Esophagus mucosa (tissue), 1 donor: ENCODE measurements around the gene GMDS. TPM values are rescaled to one million over a fixed set of nuclear protein-coding genes. Genes with fewer than 3 reads are reported as not detected.

Source experiments
- ATAC-seq: fragments of 200-7000 bp; cut with Tn5 transposase; one replicate; pipeline ENCODE4 v1.9.1; 2020
- total RNA-seq: library from RNA; stranded (reverse); gene quantifications from one replicate; pipeline ENCODE4 v1.2.4, GENCODE V29; 2023
- donor health status: DM: yes; HTN: yes; CAD: no.

The GMDS gene
- total RNA-seq, 1 donor from 2014 or later, result 43.8 TPM

DNA sequence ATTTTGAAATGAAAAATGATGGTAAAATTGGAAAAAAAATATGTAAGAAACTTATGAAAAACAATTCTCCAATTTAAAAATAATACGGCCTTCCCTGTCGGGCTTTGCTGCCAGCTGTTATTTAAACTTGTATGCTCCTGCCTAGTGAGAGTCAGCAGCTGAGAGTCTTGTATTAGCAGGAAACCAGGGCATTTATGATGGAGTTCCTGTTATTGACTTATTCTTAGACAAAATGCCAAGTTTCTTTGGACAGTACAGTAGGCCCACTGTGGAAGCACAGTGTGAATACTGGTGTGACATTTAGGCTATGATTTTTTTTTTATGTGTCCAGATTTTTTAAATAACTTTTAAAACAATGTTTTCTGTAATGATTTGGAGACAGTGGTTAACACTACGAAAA lies 42.1 kb downstream of the GMDS start:
- no peak for ATAC-seq

DNA sequence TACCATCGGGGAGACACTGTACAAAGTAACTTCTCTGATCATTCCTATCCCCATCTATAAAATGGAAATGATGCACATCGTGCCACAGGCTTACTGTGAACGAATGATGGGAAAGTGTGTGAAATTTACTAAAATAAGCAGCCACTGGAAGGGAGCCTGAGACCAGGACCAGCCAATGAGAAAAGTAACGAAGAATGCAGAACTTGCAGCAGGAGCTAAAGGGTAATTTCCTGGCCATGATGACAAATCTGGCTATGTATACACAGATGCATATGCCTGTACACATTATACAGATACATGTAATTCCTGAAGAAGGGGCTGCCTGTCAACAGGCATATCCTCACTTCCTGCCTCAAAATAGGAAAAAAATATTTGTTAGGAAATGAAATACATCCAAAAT lies 47.4 kb downstream of the GMDS start:
- ATAC-seq, result no peak

DNA sequence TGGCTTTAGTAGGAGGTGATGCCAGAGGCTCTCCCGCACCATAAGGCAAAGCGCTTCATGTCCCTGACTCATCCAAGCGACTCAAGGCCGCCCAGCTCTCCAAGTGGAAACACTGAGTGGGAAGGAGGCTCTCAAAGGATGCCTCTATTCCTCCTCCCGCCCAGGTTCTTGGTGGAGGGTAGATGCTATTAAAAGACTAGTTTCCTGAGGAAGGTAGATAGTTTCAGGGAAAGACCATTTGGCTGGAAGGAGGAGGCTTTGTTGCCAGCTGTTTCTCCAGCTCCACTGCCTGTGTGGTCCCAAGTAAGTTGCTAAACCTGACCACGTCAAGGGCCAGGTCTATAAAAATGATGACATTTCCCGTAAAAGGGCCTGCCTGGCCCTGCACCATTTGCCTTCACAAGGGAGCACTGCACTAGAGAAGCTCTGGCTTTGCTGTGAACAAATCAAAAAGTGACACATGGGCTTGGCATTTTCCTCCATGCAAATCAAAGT lies 48.2 kb downstream of the GMDS start:
- peak; percentile 67 for ATAC-seq

DNA sequence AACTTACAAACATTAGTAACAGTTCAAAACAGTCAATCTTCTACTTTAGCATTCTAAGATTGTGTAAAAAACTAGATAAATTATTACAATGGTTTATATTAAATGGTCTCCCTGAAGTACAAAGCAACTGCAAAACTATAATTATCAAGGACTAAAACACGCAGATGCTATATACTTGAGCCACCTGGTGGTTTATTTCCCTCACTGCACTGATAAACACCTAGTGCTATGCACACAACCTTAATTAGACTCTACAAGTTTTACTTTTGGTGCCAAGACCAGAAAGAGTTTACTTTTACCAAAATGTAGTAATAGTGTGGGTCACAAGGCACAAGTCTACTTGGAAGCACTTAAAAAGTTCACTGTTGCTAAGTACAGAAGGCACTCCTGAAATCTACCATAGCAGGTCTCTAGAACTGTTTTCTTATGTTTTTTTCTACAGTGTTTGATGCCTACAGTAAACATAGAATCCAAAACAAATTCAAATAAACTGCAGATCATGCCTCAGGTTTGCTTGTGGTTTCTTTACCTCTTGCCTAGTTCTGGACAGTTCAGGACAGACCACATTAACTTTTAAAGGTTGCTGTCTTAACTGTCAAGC lies 49.2 kb downstream of the GMDS start:
- peak; percentile 81 for ATAC-seq

DNA sequence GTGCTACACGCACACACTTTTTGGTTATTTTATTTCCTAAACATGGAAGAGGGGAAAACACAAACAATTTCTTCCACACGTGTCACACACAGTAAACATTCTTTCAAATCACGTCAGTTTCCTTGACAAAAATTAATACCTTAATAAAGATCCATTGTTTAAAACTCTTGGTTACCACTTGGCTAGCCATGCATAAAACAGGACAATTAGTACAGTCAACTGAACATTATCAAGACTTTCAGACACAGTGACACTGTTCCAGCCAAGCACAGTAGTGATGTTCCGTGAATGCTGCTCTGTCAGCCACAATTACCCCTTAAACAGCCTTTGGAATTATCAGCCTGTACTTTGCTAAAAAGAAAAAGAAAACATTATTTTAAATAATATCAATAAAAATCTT lies 50.8 kb downstream of the GMDS start:
- ATAC-seq, result no peak

DNA sequence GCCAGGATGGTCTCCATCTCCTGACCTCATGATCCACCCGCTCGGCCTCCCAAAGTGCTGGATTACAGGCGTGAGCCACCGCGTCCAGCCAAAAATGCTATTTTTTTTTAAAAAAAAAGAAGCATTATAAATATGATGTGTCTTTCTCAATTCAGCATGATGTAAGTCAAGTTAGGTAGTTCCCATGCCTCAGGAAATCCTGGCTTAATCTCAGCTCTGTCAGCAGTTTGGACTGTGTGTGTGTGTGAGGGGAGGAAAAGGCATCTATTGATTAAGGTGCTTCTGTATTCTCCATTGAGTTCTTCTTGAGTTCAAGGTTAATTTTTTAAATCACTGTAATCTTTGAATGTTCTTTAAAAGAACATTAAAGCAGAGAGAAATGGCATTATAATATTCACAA lies 51.5 kb downstream of the GMDS start:
- ATAC-seq, result no peak

DNA sequence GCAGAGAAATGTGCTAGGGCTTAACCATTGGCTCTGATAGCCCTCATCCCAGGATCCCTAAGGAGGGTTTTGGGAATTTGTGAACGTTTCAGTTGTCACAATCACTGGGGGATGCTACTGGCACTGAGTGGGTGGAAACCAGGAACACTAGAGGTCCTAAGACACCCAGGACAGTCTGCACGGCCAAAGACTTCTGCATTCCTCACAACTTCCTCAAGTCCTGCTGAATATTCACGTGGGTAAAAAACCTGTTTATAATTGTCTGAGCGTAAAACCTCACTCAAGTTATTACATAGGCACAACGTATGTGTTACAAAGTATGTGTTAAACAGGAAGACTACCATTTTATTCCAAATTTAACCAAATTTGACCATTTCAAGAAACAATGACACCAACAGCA lies 52.4 kb downstream of the GMDS start:
- no peak for ATAC-seq

DNA sequence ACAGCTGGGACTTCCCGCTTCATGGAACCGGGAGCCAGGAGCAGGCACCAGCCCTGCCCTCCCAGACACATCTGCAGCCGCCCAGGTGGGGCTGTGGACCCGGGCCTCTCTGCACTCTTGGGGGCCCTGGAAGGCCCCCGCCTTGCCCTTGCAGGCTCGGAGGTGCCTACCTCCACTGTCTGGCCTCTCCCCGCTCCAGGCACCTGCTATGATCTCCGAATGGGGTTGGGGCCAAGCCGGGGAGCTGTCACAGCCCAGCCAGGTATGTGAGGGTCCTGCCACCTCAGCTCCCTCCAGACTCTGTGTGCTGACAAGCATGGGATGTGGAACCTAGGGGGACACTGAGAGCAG lies 54.0 kb downstream of the GMDS start:
- peak; percentile 9 for ATAC-seq

DNA sequence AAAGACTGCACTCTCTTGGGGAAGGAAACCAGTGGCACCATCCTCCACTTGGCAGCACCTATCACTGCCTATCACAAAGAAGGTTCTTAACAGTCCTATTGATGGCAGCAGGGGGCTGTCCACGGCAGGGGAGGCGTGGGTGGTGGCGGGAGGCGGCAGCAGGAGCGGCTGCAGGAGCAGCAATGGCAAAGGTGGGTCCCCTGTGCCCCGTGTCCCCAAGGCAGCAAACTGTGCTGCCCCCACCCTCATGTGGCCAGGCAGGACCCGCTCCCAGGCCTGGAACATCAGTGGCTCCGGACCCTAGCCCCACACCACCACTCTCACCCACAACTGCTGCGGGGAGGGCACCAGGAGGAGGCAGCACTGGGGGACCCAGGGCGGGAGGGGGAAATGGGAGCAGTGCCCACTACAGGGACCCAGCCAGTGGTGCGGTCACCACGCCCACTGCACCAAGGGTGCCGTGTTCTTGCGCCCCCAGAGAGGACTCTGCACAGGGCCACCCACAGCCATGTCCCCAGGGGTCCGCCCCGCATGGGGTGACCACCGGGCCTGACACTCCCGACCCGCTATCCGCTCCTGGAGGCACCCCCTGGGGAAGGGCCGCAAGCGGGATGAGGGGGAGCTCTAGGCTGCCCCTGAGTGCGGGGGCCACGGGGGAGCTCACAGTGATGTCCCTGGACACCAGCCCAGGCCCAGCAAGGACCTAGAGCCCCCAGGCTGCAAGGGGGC lies 54.6 kb downstream of the GMDS start:
- ATAC-seq, result peak; percentile 23

DNA sequence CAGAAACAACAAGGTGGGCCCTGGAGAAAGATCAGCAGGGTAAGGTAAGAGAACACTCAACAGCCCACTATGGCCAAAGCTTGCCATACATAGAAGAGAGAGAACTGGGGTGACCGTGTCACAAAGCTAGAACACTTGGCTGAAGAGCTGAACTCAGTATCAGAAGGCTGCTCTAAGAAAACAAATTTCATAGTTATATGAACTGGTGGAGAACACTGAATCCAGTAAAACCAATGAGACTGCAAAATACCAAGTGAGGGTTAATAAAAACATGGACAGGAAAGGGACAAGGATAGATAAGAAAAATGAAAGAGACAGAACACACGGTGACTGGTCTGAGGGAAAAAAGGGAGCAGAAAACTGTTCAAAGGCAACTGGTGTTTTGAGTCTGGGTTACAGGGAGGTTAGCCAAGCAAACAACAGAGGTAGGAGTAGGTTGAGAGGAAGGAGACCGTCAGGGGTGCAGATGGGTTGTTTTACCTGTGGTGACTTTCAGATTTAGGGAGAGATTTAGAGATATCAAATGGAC lies 56.5 kb downstream of the GMDS start:
- no peak for ATAC-seq

DNA sequence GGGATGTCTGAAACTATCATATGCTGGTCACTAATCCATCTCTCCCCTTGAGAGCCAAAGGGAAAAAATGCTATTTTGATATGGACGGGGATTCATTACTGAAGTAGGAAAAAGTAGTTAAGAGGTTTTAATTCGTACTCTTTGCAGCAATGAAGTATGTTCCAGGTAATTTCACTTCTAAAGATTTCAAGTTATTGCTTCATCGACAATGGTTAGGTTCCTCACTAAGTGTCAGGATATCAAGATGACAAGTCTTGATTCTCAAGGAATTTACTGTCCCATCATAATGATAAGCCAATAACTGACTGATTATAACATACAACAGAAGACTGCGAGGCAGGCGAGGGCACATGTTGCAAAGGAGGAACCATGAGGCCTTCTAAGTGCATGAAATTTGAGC lies 57.0 kb downstream of the GMDS start:
- no peak for ATAC-seq

DNA sequence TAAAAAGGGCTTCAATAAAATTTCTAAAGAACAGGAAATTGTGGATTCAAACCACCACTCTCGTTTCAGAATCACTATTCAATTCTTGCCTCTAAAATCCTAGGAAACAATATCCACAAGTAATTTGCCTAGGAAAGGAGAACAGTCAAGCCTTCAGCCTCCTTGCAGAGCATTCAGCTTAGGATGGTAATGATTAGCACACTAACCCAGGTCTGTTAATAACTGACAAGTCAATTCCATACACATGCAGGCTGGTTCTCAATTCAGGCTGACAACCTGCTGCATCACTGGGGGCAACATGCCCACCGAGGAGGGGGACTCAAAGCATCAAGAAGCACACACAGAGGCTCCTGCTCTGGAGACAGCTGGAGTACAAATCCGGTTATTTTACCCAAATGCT lies 57.6 kb downstream of the GMDS start:
- no peak for ATAC-seq

DNA sequence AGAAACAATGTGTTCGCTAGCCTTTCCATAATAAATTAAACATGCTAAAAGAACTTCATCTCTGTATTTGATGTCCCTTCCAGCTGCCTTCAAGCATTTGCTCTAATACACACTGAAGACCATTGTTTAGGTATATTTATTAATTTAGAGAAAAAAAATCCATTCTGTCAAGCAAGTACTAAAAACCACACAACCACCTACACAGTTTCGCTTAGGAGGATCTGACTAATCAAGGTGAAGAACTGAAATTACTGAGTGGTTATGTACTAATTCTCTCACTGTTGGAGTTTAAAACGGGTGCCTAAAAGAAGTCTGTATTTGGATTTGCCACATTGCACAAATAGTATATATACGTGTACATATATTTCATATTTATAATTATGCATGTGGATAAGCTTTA lies 58.9 kb downstream of the GMDS start:
- ATAC-seq, result no peak

DNA sequence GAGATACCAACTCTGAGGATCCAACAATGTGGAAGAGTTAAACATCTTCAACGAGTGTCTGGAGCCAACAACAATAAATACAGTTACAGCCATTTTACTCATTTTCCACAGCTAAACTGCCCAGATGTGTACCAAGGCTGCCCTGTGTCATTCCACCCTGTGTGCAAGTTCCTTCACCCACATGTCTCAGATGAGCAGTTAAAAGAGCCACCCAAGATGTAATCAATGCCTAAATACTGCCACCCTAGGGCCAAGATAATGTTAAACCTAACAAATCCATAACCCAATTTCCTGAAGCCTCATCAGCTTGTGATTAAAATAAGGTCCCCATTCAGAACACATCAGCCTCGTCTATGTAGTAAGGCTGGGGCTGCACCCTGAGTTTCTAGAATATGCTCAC lies 59.9 kb downstream of the GMDS start:
- ATAC-seq, result no peak

DNA sequence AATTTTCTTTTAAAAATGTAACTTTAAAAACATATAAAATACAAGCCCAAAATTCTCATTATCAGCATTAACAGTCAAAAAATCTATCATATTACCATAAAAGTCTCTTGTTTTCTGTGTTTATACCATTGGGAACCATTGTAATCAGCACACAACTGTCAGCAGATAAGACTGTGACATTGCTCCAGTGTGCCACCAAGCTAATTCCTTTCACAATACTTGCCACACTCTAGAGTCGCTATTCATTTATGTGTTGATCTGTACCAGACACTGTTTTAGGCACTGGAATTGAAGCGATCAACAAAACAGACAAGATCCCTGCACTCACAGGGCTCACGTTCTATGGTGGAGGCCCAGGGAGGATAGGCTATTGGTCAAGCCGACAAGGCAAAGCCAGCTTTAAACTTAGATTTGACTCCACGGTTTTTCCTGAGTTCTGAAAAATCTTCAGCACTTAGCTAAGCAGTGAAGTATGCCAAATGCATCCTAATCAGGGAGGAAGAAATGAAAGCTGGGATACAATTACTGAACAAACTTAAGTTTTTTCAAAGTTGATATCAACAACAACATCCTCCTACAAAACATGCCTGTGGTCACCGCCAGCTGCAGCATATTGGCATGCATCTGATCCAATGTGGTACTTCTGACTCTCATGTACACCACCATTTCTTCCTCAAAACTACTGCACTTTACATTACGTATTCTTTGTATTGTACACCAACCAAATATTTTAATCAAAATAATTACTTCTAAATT lies 60.5 kb downstream of the GMDS start:
- no peak for ATAC-seq

DNA sequence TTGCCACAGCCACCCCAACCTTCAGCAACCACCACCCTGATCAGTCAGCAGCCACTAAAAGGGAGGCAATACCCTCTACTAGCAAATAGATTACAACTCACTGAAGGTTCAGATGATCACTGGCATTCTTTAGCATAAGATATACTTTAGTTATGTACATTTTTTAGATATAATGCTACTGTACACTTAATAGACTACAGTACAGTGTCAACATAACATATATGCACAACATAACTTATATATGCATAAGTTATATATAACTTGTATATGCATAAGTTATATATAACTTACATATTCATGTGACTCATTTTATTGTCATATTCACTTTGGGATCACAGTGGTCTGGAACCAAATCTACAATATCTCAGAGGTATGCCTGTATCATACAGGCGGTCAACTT lies 61.7 kb downstream of the GMDS start:
- no peak for ATAC-seq

DNA sequence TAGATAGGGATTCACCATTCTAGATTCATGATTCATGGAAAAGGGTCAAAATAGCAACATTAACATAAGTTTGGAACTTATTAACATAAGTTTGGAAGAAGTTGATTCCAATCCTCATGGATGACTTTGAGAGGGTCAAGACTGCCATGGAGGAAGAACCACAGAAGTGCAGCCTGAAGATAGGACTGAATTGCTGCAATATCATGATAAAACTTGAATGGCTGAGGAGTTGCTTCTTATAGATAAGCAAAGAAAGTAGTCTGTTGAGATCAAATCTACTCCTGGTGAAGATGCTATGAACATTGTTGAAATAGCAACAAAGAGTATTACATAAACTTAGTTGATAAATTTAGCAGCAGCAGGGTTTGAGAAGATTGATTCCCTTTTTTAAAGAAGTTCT lies 62.2 kb downstream of the GMDS start:
- ATAC-seq, result no peak

DNA sequence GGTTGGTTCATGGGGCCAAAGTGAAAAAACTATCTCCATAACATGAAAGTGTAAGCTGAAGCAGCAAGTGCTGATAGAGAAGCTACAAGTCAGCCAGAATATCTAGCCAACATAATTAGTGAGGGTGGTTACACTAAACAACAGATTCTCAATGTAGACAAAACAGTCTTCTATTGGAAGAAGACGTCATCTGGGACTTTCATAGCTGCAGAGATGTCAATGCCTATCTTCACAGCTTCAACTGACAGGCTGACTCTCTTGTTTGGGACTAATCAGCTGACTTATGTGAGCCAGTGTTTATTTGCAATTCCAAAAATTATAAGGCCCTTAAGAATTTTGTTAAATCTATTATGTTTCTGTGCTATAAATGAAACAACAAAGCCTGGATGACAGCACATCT lies 63.2 kb downstream of the GMDS start:
- no peak for ATAC-seq

DNA sequence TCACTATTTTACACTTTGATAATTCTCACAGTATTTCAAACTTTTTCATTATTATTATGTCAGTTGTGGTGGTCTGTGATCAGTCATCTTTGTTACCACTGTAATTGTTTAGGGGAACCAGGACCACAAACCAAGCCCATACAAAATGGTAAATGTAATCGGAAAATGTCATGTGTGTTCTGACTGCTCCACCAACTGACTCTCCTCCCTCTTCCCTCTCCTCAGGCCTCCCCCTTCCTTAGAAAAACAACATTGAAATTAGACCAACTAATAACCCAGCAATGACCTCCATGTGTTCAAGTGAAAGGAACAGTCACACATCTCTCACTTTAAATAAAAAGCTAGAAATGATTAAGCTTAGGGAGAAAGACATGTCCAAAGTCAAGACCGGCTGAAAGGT lies 63.8 kb downstream of the GMDS start:
- ATAC-seq, result no peak

DNA sequence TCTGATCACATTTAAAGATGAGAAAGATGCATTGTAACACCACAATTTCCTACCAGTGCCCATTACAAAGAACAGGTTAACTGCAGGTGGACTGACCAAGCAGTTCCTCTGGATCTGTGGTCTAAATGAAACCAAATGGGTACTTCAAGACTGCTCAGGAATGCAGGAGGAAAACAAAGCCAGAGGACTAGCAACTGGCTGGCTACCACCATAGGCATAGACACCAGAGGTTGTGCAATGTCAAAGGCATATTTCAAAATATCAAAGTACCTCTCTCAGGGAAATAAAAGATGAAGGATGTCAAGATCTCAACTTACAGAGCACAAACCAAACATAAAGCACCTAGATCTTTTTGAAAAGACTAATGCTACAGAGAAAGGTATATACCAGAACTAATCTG lies 65.5 kb downstream of the GMDS start:
- no peak for ATAC-seq

DNA sequence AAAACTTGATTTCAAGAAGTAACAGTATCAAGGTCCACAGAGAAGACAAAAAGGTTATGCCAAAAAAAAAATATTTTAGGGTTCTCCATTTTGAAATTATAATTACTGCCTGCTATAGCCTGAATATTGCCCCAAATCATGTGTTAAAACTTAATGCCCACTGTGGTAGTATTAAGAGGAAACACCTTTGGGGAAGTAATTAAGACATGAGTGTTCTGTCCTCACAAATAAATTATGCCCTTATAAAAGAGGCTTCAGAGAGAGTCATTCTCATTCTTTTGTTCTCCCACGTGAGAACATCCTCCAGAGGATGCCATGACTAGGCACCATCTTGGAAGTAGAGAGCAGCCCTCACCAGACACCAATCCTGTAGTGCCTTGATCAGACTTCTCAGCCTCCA lies 66.2 kb downstream of the GMDS start:
- no peak for ATAC-seq

DNA sequence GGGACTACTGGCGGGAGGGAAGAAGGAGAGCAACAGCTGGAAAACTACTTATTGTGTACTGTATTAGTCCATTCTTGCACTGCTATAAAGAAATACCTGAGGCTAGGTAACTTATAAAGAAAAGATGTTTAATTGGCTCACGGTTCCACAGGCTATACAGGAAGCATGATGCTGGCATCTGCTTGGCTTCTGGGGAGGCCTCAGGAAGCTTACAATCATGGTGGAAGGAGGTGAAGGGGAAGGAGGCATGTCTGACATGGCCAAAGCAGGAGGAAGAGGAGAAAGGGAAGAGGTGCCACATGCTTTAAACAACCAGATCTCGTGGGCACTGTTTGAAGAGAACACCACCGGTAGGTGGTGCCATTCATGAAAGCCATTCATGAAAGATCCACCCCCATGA lies 67.3 kb downstream of the GMDS start:
- ATAC-seq, result no peak

DNA sequence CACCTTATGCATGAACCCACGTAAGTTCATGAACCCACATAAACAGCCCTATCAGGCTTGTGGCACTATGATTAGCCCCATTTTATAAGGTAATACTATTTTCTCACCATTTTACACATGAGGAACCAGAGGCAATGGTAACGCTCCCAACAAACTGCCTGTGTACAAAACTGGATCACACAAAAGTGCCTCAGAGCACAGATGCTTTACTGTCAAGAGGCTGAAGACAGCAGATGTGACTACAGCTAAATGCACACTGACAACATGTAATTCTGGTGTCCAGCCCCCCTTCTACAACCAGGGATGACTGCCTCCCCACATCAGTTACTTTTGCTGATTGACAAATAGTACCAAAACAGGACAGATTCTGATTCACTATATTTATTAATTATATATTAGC lies 69.6 kb downstream of the GMDS start:
- no peak for ATAC-seq
